ENCODE measurements around the gene BNIP2.
"Not testable (repeated sequence)": the region's sequence is repeated elsewhere in the genome, so short reads cannot be mapped to it uniquely, and the experiment has no call there.

BNIP2 gene, protein sequence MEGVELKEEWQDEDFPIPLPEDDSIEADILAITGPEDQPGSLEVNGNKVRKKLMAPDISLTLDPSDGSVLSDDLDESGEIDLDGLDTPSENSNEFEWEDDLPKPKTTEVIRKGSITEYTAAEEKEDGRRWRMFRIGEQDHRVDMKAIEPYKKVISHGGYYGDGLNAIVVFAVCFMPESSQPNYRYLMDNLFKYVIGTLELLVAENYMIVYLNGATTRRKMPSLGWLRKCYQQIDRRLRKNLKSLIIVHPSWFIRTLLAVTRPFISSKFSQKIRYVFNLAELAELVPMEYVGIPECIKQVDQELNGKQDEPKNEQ

DNA sequence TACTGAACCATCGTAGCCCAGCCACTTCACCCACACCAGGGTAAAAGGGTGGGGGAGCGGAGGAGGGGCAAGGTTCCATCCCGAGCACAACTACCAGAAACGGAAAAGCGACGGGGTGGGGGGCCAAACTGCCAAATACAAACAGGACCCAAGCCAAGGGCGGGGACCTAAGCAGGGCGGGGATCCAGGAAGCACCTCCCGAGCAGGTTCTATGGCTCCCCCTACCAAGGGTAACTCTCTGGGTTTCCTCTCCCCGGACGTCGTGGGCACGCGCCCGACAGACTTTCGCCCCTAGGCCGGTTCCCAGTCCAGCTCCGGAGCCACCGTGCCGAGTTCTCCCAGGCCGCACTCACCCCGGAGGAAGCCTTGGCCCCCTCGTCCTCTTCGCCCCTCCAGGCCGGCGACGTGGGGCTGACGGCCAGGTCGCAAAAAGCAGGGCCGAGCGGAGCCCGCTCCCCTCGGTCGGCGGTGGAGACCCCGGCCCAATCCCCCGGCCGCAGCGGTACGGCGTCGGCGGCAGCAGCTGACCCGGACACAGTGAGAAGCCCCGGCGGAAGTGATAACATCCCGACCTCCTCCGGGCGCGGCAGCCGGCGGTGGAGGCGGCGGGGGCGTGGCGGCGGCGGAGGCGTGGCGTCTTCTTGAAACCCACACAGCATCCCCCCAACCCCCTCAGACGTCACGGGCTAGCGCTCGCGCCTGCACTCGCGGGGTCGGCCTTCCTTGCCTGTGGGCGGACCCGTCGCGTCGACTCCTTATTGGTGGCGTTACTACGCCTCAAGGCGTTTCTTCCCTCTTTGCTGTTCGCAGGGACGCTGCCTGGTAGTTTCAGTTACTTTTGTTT lies at the start of gene BNIP2:
TSS of gene BNIP2 (minus strand) at position 539 of the 844 bp plus-strand sequence. CDS start 6,863 bp downstream, outside the sequence.
- DNase-seq = peak; percentile 99

DNA sequence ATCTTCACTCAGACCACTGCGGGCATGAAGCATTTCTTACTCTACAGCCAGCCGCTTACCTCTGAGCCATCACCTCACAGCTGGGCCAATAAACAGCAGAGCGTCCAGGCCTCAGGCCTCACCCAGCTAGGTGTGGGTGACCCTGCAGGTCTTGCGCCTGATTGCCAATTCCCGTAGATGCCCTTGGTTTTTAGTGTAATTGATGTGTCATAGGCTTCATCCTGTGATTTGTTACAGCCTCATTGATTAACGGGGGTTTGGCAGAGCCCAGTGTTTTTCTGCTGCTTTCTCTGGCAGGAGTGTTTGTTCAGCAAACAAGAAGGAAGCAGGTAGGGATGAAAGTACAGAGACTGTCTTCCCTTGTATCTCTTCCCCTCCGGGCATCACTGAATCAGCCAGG lies 49.6 kb upstream of the BNIP2 start:
- DNase-seq = no peak

DNA sequence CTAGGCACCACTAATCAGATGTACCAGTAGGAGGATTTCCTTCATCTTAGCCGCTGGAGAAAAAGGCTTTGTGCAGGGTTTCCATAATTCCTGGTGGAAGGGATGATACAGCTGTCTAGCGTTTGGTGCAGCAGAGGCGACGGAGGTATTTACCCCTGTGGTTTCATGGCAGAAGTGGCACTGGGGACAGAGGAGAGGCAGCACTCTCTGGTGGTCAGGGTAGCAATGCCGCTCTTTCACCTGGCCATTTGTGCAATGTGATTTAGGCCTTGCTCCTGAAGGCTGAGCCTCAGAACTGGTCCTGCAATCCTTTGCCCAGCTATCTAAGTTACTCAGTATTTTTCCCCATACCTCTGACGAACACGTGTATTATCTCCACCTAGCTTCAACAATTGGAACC lies 47.1 kb upstream of the BNIP2 start:
- DNase-seq = no peak

DNA sequence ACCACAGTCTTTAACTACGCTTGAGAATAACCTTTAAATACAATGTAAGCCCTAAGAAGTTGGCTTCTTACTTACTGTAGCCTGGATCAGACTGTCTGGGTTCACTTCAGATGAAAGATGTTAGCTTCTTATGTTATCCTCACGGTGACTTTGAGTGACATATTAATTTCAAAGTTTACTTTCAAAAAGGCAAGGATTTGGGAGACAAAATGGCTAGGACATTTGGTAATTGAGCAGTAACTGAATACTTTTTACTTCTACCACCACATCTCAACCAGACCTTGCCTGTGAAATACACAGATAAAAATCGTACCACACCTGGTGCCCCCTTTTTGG lies 36.0 kb upstream of the BNIP2 start:
- DNase-seq = no peak

DNA sequence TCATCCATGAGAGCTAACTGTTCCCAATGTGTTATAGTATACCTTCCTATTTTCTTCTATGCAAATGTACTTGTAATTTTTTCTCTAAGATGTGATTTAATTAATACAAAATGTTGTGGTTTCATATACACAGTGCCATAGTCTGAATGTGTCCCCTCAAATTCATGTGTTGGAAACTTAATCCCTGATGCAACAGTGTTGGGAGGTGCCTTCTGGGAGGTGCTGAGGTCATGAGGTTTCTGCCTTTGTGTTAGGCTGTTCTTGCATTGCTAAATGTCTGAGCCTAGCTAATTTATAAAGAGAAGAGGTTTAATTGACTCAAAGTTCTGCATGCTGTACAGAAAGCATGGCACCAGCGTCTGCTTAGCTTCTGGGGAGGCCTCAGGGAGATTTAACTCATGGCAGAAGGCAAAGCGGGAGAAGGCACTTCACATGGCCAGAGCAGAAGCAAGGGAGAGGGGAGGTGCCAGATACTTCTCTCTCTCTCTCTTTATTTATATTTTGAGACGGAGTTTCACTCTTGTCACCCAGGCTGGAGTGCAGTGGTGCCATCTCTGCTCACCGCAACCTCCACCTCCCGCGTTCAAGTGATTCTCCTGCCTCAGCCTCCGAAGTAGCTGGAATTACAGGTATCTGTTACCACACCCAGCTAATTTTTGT lies 34.7 kb upstream of the BNIP2 start:
- DNase-seq = no peak

DNA sequence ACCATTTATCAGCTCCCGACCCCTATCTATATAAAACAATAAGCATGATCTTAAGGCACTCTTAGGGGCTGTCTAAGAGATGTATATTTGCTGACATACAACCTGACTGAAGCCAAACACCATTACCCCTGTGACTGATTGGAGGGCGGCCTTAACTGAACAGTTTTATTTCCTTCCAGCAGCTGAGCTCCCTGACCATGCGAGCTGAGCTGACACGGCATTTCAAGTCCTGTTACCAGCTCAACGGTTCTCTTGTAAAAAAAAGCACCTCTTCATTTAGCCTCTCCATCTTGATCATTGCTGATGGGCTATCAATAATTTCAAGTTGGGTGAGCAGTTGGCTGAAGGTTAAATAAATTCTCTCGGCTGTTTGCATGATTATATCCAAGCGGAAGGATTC lies 33.4 kb upstream of the BNIP2 start:
- no peak for DNase-seq

DNA sequence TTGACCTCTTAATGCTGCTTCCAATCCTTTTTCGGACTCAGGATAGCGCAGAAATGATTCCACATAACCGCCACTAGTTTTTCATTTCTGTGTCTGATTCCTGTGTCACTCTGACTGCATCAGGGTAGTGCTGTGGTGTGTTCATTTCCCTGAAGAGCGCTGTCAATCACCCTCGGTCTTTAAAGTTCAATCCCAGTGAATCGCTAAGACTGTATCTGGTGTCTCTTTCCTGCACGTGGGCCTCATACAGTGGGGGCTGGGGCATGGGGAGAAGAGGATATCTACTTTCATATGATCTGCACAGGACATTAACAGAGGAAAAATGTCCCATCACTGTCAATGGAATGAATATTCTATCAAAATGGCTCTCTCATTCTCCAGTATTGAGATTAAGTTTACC lies 32.9 kb upstream of the BNIP2 start:
- DNase-seq = no peak

DNA sequence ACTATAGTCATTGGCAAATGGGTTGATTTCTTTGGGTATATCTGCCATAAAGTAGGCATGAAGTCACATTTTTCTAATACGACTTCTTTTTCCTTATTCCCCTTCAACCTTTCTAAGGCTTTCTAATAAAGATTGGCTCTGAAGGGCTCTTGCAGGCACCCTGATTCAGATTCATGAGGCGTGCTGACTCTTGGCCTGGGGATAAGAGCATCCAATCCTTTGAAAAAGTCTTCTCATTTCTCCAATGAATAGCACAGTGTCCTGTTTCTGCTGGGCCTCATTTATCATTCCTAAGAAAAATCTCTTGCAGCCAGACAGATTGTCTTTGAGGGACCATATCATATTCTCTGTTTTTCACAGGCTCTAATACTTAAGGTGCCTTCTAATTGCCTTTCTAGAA lies 32.3 kb upstream of the BNIP2 start:
- no peak for DNase-seq

DNA sequence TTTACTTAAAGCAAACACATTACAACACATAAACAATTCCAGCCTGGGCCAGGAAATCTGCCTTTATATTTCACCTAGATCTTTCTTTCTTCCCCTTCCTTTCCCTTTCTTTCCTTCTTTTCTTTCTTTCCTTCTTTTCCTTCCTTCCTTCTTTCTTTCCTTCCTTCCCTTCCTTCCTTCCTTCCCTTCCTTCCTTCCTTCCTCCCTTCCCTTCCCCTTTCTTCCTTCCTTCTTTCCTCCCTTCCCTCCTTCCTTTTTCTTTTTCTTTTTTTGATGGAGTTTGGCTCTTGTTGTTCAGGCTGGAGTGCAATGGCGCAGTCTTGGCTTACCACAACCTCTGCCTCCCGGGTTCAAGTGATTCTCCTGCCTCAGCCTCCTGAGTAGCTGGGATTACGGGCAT lies 24.1 kb upstream of the BNIP2 start:
- no peak for DNase-seq

DNA sequence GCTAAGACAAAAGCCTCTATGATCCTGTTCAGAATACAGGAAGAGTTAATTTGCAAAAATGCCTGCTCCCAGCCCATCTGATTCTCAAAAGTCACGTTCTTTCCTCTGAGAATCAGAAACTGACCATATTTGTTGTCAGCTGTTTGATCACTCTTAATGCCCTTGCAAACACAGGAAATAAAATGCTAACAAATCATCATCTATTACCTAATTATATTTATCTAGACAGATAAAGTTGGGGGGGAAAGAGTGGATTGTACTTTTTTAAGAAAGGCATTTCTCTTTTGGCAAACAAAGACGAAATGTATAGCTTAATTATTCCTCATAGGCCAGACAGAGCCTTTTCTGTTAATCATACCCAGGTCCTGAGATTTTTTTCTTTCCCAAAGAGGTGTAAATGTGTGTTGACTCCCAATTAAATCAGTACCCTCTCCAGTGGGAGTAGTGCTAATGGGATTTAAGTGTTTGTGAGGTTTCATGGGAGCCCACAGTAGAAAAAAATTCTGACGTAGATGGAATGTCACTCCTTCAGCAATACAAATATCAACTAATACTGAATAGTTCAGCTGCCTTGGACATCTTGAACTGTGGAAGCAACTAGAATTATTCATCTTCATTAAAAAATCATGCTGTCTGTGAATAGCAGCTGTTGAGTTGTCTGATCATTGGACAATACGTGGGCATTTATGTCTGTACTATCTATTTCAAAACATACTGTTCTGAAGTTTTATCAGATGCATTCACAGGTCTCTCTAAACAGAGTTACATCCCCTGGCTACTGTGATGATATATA lies 22.5 kb upstream of the BNIP2 start:
- no peak for DNase-seq

DNA sequence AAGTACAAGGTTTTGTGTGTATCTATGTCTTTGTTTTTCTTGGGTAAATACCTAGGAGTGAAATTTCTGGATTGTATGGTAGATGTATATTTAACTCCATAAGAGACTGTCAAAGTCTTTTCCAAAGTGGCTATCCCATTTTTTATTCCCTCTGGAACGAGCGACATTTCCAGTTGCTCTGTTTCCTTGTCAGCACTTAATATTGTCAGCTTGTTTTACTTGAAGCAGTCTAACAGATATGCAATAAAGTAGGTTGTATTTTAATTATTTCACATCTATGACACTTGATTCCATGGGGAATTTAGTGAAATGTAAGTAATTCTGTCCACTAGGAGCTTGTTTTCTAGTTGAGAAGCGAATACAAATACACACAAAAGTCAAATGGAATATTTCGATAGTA lies 18.5 kb upstream of the BNIP2 start:
- no peak for DNase-seq

DNA sequence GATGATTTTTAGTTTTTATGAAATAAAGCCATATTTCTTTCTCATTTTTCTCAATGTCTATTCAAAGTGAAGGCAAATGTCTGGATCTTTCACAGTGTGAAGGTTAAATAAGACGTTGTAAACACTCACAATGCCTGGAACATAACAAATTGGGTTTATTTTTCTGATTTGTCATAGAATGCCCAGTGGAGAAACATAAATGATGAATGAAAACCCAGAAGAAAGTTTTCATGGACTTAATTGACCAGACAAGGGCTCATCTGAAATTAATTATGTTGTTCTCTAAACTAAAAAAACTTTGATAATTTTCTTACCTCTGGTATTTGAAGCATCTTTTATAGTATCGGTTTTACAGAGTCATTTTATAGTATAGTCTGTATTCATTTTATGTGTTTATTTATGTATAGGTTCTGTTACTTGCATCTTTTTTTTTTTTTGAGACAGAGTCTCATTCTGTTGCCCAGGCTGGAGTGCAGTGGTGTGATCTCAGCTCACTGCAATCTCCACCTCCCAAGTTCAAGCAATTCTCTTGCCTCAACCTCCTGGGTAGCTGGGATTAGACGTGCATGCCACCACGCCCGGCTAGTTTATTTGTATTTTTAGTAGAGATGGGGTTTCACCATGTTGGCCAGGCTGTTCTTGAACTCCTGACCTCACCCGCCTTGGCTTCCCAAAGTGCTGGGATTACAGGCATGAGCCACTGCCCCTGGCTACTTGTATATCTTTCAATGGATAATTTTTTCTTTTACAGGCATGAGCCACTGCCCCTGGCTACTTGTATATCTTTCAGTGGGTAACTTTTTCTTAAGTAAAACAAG lies 15.1 kb upstream of the BNIP2 start:
- no peak for DNase-seq

DNA sequence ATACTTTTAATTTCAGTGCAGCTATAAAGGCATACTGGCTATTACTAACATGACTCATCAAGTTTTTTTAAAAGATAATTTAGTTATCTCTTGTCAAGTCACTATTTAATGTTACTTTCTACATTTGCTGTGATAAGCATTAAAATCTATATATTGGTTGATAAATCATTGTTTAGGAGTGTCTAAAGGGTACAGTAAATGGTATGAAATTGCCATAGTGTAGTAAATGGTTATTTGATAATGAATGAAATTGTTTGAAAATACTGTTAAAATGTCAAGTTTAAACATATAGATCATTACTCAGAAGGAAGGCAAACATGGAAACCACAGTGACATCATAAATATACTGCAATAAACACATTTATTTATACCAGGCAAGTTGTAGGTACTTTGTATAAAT lies 13.2 kb upstream of the BNIP2 start:
- DNase-seq = no peak

DNA sequence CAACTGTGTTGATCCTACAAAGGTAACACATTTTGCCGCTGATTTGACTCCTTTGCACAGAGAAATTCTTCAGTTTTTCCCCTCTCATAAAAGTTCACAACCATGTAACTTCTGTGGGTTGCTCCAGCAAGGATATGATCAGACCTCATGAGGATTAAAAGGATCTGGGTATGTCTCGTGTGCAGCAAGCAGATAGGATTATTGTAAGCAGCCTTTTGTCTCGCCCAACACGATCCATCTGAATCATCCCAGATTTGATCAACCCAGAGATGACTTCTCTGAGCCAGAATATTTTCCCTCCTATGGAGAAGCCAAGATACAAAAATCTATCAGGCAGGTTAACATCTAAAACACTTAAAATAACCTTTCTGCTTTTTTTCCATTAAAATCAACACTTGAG lies 12.8 kb upstream of the BNIP2 start:
- no peak for DNase-seq

DNA sequence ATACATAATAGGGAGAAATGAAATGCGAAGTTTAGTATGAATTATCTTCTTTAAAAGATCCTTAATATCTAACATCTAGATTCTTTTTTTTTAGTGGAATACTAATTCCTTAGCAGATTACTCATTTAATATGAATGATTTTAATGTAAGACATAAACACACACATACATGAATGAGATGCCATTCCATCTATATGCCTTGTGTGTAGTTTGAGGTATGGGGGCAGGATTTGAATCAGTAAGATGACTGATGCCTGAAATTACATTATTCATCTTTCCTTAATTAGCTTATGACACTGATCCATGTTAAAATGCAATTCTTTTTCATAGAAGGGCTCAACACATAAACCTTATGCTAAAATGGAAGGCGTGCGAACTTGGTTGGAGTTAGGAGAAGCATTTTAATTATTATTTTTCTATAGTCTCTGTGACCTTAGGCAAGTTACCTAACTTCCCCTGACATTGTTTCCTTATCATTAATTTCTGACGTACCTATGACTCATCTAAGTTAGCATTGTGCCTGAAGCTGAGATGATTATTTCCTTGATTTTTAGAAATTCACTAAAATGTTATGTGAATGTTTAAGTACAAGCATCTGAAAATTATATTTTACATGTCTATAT lies 10.8 kb upstream of the BNIP2 start:
- DNase-seq = no peak

DNA sequence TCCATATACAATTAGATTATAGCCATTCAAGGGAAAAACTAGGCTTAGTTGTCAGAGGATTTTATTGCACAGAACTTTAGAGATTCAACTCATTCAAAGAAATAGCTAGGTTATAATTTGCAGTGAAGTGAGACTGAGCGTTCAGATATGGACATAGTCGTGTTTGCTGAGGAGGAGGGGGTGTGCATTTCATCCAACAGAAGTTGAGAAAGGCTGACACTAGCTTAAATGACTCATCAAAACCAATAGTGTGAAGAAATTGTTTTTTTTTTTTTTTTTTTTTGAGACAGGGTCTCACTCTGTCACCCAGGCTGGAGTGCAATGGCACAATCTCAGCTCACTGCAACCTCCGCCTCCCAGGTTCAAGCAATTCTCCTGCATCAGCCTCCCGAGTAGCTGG lies 8.9 kb upstream of the BNIP2 start:
- not testable (repeated sequence) for DNase-seq

DNA sequence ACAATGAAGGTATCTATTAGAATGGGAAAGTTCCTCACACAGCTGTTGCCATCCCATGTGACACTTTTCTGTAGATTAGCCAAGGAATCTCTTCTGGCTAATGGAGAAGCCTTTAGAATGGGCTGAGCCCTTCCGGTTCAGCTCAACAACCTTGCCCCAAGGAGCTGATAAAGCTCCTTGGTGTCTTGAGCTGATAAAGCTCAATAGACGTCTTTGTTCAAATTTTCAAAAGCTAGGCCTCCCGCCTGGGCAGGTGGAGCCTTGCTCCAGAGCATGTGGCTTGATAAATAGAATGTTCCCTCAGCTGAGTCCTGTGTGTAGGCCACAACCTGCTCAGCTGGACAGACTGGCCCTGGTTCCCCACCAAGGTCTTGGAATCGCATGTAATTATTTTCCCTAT lies 7.2 kb upstream of the BNIP2 start:
- DNase-seq = no peak

DNA sequence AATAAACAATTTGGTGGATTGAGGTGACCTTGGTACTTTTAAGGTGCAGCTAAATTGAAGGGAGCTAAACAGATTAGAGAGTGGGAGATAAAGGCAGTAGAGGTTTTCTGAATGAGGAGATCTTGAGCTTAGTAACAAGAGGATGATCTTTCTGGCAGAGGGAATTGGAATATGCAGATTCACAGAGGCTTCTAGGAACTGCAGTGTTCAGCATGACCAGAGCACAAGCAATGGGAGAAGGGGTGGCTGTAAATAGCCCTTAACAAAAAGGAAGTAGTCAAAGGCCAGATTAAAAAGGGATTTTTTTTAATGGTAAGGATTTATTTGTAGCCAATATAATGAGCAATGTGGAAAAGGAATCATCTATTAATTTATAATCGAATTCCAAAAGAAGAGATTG lies 5.7 kb upstream of the BNIP2 start:
- no peak for DNase-seq

DNA sequence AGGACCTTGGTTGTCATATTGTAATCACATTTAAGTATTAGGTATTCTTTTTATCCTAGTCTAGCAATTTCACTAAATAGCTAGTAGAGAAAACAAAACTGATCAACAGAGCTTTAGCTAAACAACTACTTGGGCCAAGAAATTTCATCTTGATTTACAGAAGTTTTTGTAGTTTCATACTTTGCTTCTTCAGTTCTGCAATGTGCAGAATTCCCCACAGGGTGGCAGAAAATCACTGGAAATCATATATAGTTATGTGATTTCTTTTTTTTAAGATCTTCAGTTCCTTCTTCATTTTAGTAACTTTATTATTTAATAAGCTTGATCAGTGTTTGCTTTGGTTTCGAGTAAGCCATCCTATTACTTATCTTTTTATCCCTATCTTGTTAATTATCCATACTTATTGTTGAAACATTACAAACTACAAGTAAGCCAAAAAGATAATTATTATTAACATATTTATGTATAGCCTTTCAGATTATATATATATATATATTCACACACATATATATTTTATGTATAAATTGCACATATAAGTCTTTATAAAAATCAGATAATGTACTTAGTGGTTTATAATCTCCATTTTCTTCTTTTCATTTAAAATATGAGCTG lies 2.2 kb upstream of the BNIP2 start:
- DNase-seq = peak; percentile 70

DNA sequence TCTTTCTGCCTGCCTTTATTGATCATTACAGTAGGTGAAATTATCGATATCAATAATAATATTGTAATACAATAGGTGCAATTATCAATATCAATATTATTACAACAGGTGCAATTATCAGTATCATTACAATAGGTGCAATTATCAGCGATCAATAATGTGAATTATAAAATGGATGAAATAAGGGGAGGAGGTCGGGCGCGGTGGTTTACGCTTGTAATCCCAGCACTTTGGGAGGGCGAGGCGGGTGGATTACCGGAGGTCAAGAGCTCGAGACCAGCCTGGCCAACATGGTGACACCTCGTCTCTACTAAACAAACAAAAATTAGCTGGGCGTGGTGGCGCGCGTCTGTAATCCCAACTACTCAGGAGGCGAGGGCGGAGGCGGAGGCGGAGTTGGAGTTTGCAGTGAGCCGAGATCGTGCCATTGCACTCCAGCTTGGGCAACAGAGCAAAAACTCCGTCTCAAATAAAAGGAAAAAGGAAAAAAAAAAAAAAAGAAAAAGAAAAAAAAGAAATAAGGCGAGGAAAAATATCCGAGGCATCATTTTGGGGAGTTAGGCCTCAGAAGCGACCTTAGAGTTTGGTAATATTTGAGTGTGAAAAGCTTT lies 611 bp upstream of the BNIP2 start:
- peak; percentile 79 for DNase-seq

DNA sequence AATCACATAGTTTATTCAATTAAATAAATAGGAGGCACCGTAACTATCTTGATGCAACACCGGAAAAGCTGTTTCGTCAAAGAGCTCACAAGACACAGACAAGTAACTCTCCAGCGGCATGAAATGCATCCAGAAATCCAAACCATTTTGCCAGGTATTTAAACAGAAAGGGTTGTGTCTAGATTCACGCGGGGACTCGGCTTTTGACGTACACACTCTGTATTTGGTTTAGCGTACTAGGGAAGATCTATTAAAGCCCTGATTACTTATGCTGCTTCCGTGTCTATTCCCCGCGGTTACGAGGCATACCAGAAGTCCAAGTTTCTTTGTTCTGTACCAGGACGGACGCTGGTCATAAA lies 718 bp downstream of the BNIP2 start:
- peak; percentile 61 for DNase-seq

Measured in CD4-positive, alpha-beta T cell treated with Interleukin-17A for 1 hour (primary cell).